ENCODE results near the gene ADAMTSL1.

The ADAMTSL1 gene

GRCh38 chr9:18636781-18637180 is 162.8 kb downstream of the ADAMTSL1 start:
- Mint-ChIP-seq H3K4me3 (no peak overlapping the region), H3K4me1 (no peaks in the 10 kb centered on the region), H3K9me3 (no peaks in the 10 kb centered on the region), H3K27ac (ENCODE audit: low read depth) (no peak overlapping the region), H3K27me3 (no peaks in the 10 kb centered on the region), H3K36me3 (ENCODE audit: insufficient read depth) (no peaks in the 10 kb centered on the region)
- DNase-seq (ENCODE audit: low spot score in 2 of 2) = no peak
- ATAC-seq (replicated peaks; ENCODE audit: extremely low read depth, poor library complexity, severe bottlenecking) = no peak

- Mint-ChIP-seq H3K4me1 (no peaks in the 10 kb centered on the region), H3K4me3 (no peak overlapping the region), H3K9me3 (no peaks in the 10 kb centered on the region), H3K27me3 (no peaks in the 10 kb centered on the region), H3K36me3 (ENCODE audit: insufficient read depth) (no peaks in the 10 kb centered on the region), H3K27ac (ENCODE audit: low read depth) (no peak overlapping the region)
- DNase-seq (ENCODE audit: low spot score in 2 of 2) (no peak), ATAC-seq (replicated peaks; ENCODE audit: extremely low read depth, poor library complexity, severe bottlenecking) (no peak)
Measured at GRCh38 chr9:18638371-18639249, 164.7 kb downstream of the ADAMTSL1 start.

- no peaks in the 10 kb centered on the region for H3K27me3 Mint-ChIP-seq
- no peak overlapping the region for H3K4me3 Mint-ChIP-seq
- no peaks in the 10 kb centered on the region for H3K4me1 Mint-ChIP-seq
- DNase-seq (ENCODE audit: low spot score in 2 of 2) = no peak
- no peak for ATAC-seq (replicated peaks; ENCODE audit: extremely low read depth, poor library complexity, severe bottlenecking)
- H3K9me3 Mint-ChIP-seq = no peaks in the 10 kb centered on the region
- no peaks in the 10 kb centered on the region for H3K36me3 Mint-ChIP-seq (ENCODE audit: insufficient read depth)
- H3K27ac Mint-ChIP-seq (ENCODE audit: low read depth) = no peak overlapping the region
Measured at GRCh38 chr9:18639911-18640310, 166.0 kb downstream of the ADAMTSL1 start.

- no peaks in the 10 kb centered on the region for H3K27me3 Mint-ChIP-seq
- no peaks in the 10 kb centered on the region for H3K4me1 Mint-ChIP-seq
- ATAC-seq (replicated peaks; ENCODE audit: extremely low read depth, poor library complexity, severe bottlenecking) = no peak
- no peaks in the 10 kb centered on the region for H3K36me3 Mint-ChIP-seq (ENCODE audit: insufficient read depth)
- H3K9me3 Mint-ChIP-seq = no peaks in the 10 kb centered on the region
- no peak overlapping the region for H3K4me3 Mint-ChIP-seq
- no peak for DNase-seq (ENCODE audit: low spot score in 2 of 2)
- H3K27ac Mint-ChIP-seq (ENCODE audit: low read depth) = no peak overlapping the region
Measured at GRCh38 chr9:18658804-18659705, 185.1 kb downstream of the ADAMTSL1 start.

GRCh38 chr9:18660001-18660400 is 186.0 kb downstream of the ADAMTSL1 start:
- Mint-ChIP-seq H3K27me3 (no peaks in the 10 kb centered on the region), H3K4me1 (no peaks in the 10 kb centered on the region), H3K36me3 (ENCODE audit: insufficient read depth) (no peaks in the 10 kb centered on the region), H3K9me3 (no peaks in the 10 kb centered on the region), H3K4me3 (no peak overlapping the region), H3K27ac (ENCODE audit: low read depth) (no peak overlapping the region)
- DNase-seq (ENCODE audit: low spot score in 2 of 2) (no peak), ATAC-seq (replicated peaks; ENCODE audit: extremely low read depth, poor library complexity, severe bottlenecking) (no peak)

- Mint-ChIP-seq H3K27ac (ENCODE audit: low read depth) (no peak overlapping the region), H3K4me1 (no peaks in the 10 kb centered on the region), H3K9me3 (no peaks in the 10 kb centered on the region), H3K27me3 (no peaks in the 10 kb centered on the region), H3K4me3 (no peak overlapping the region), H3K36me3 (ENCODE audit: insufficient read depth) (no peaks in the 10 kb centered on the region)
- no peak for DNase-seq (ENCODE audit: low spot score in 2 of 2)
- no peak for ATAC-seq (replicated peaks; ENCODE audit: extremely low read depth, poor library complexity, severe bottlenecking)
Measured at GRCh38 chr9:18662320-18662719, 188.4 kb downstream of the ADAMTSL1 start.

GRCh38 chr9:18665947-18666346 is 192.0 kb downstream of the ADAMTSL1 start:
- no peak overlapping the region for H3K27ac Mint-ChIP-seq (ENCODE audit: low read depth)
- H3K27me3 Mint-ChIP-seq = no peaks in the 10 kb centered on the region

GRCh38 chr9:18666348-18666747 is 192.4 kb downstream of the ADAMTSL1 start:
- no peak overlapping the region for H3K4me3 Mint-ChIP-seq
- no peaks in the 10 kb centered on the region for H3K27me3 Mint-ChIP-seq
- no peaks in the 10 kb centered on the region for H3K9me3 Mint-ChIP-seq
- H3K36me3 Mint-ChIP-seq (ENCODE audit: insufficient read depth) = peaks cover 2% of the 10 kb centered on the region
- no peak overlapping the region for H3K27ac Mint-ChIP-seq (ENCODE audit: low read depth)
- no peaks in the 10 kb centered on the region for H3K4me1 Mint-ChIP-seq
- DNase-seq (ENCODE audit: low spot score in 2 of 2) (no peak), ATAC-seq (replicated peaks; ENCODE audit: extremely low read depth, poor library complexity, severe bottlenecking) (no peak)

More at GRCh38 chr9:18665947-18666346, 192.0 kb downstream of the ADAMTSL1 start:
- Mint-ChIP-seq H3K4me1 (no peaks in the 10 kb centered on the region), H3K4me3 (no peak overlapping the region), H3K9me3 (no peaks in the 10 kb centered on the region), H3K36me3 (ENCODE audit: insufficient read depth) (peaks cover 2% of the 10 kb centered on the region)
- ATAC-seq (replicated peaks; ENCODE audit: extremely low read depth, poor library complexity, severe bottlenecking) (no peak), DNase-seq (ENCODE audit: low spot score in 2 of 2) (no peak)

GRCh38 chr9:18666986-18667772 is 193.2 kb downstream of the ADAMTSL1 start:
- no peak for ATAC-seq (replicated peaks; ENCODE audit: extremely low read depth, poor library complexity, severe bottlenecking)

GRCh38 chr9:18668944-18669343 is 195.0 kb downstream of the ADAMTSL1 start:
- no peaks in the 10 kb centered on the region for H3K4me1 Mint-ChIP-seq
- DNase-seq (ENCODE audit: low spot score in 2 of 2) = no peak

More at GRCh38 chr9:18666986-18667772, 193.2 kb downstream of the ADAMTSL1 start:
- DNase-seq (ENCODE audit: low spot score in 2 of 2) = no peak
- Mint-ChIP-seq H3K27me3 (no peaks in the 10 kb centered on the region), H3K9me3 (no peaks in the 10 kb centered on the region), H3K27ac (ENCODE audit: low read depth) (no peak overlapping the region), H3K4me3 (no peak overlapping the region), H3K4me1 (no peaks in the 10 kb centered on the region), H3K36me3 (ENCODE audit: insufficient read depth) (peaks cover 2% of the 10 kb centered on the region)

GRCh38 chr9:18672706-18673105 is 198.8 kb downstream of the ADAMTSL1 start:
- no peak overlapping the region for H3K27ac Mint-ChIP-seq (ENCODE audit: low read depth)
- H3K27me3 Mint-ChIP-seq = no peaks in the 10 kb centered on the region
- ATAC-seq (replicated peaks; ENCODE audit: extremely low read depth, poor library complexity, severe bottlenecking) (no peak), DNase-seq (ENCODE audit: low spot score in 2 of 2) (no peak)
- no peaks in the 10 kb centered on the region for H3K4me1 Mint-ChIP-seq
- no peaks in the 10 kb centered on the region for H3K9me3 Mint-ChIP-seq
- H3K36me3 Mint-ChIP-seq (ENCODE audit: insufficient read depth) = peaks cover 2% of the 10 kb centered on the region
- no peak overlapping the region for H3K4me3 Mint-ChIP-seq

More at GRCh38 chr9:18668944-18669343, 195.0 kb downstream of the ADAMTSL1 start:
- H3K27ac Mint-ChIP-seq (ENCODE audit: low read depth) = no peak overlapping the region
- ATAC-seq (replicated peaks; ENCODE audit: extremely low read depth, poor library complexity, severe bottlenecking) = no peak
- H3K4me3 Mint-ChIP-seq = no peak overlapping the region
- H3K9me3 Mint-ChIP-seq = no peaks in the 10 kb centered on the region
- peaks cover 2% of the 10 kb centered on the region for H3K36me3 Mint-ChIP-seq (ENCODE audit: insufficient read depth)
- H3K27me3 Mint-ChIP-seq = no peaks in the 10 kb centered on the region

- Mint-ChIP-seq H3K4me3 (no peak overlapping the region), H3K27ac (ENCODE audit: low read depth) (no peak overlapping the region), H3K27me3 (no peaks in the 10 kb centered on the region), H3K9me3 (no peaks in the 10 kb centered on the region), H3K36me3 (ENCODE audit: insufficient read depth) (peaks cover 2% of the 10 kb centered on the region), H3K4me1 (no peaks in the 10 kb centered on the region)
- no peak for DNase-seq (ENCODE audit: low spot score in 2 of 2)
- no peak for ATAC-seq (replicated peaks; ENCODE audit: extremely low read depth, poor library complexity, severe bottlenecking)
Measured at GRCh38 chr9:18673179-18673578, 199.2 kb downstream of the ADAMTSL1 start.
